ENCODE results near the gene FGR.
A peak's percentile ranks its signal among the peaks of the same experiment; 100 is the strongest.
"Not testable (repeated sequence)": the region's sequence is repeated elsewhere in the genome, so short reads cannot be mapped to it uniquely, and the experiment has no call there.

FGR gene

DNA sequence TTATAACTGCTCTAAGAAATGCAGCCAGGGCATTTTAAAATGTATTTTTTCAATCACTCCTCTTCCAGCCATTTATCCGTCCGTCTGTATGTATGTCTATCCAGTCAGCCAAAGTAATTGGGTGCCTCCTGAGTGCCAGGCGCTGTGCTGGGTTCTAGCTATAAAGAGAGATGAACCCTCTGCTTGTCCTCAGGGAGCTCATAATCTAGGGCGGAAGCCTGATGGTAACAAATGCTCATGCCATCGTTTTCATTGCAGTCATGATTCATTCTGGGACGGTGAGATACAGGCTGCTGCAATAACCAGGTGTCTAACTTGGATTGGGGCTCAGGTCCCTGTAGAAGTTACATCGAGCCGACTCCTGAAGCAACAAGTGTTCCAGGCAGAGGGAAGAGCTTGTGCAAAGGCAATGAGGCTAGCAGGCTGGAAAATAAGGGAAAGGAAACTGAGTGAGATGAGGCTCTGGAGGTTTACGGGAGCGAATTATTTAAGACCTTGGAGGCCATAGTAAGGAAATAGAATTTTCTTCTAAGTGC, 25.4 kb upstream of the FGR start:
- no peak for DNase-seq (ENCODE audit: low read depth, low spot score)

DNA sequence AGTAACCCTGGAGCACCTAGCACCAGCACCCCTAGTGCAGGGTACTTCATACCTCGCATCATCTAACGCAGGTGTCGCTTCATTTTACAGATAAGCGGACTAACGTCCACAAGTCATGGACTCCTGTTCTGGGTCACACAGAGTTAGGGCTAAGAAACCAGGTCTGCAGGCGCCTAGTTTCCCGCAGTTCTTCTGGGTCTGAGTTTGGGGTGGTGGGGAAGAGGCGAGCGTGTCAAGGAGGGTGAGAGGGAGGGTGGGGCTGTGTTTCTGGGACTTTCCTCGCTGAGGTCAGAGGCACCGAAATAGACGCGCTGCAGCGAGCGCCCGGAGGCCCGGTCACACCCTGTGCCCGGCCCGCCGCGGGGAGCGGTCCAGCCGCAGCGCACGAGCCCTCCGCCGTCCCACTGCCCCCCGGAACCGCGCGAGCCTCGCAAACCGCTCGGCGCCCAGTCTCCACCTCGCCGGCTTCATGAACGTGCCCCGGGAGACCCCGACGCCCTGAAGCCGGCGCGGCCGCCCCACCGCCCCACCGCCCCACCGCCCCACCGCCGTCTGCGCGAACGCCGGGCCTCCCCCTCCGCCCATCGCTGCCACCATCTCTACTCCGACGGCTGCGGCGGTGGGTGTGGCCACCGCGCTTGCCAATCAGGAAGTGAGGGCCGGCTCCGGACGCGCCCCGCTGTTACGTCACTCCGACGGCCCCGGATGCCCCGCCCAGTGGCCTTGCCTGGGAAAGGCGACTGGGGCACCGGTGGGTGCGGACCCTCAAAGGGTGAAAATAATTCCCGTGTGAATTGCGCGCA, 24.7 kb upstream of the FGR start:
- peak; percentile 93 for DNase-seq (ENCODE audit: low read depth, low spot score)

DNA sequence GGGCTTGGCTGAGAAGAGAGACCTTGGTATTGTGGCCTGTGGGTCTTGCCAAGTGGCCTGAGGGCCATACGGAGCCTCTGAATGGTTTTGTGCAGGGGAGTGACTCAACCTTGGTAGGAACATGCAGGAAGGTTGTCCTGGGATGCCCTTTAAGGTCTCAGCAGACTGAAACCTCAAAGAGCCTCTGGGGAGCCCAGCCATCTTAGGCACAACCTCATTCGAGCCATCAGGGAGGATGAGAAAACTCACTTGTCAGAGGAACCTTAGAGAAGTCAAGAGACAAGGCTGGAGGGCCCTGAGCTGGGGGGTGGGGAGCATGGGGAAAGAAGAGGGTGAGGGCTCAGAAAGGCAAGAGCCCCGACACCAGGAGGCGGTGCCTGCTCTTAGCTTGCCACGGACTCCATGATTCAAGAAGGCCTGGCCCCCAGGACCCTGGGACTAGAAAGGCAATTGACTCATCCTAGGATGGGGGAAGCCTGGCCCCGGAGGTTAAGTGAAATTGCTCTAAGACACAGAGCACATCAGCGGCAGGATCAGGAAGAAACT, 24.0 kb upstream of the FGR start:
- DNase-seq (ENCODE audit: low read depth, low spot score) = peak; percentile 62

DNA sequence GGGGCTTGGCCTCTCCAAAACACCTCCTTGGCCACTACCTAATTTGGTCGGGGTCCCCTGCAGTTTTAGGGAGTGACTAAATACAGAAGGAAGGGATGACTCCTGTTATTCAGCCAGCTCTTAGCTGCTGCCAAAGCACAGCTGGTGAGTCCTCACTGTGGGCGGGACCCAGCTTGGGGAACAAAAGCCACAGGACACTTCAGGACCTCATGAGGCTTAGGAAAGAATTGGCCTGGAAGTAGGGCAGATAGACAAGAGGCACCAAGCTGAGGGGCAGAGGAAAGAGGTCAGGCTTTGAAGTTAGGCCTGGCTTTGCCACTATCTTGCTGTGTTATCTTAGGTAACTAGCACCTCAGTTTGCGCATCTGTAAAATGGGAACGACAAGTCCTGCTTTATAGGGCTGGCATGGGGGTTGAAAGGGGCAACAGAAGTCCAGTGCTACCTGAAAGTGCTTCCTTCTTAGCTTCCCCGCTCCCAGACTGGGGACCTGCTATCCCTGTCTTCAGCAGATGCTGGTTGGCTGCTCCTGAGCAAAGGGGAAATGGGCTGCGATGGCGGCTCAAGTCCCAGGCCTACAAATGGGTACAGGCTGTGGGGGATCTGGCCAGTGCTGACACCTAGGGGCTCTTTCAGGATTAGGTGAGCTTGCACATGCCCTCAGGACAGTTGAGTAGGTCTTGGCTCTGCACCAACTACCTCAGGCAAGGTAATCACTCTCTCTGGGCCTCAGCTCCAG, 21.3 kb upstream of the FGR start:
- peak; percentile 63 for DNase-seq (ENCODE audit: low read depth, low spot score)

DNA sequence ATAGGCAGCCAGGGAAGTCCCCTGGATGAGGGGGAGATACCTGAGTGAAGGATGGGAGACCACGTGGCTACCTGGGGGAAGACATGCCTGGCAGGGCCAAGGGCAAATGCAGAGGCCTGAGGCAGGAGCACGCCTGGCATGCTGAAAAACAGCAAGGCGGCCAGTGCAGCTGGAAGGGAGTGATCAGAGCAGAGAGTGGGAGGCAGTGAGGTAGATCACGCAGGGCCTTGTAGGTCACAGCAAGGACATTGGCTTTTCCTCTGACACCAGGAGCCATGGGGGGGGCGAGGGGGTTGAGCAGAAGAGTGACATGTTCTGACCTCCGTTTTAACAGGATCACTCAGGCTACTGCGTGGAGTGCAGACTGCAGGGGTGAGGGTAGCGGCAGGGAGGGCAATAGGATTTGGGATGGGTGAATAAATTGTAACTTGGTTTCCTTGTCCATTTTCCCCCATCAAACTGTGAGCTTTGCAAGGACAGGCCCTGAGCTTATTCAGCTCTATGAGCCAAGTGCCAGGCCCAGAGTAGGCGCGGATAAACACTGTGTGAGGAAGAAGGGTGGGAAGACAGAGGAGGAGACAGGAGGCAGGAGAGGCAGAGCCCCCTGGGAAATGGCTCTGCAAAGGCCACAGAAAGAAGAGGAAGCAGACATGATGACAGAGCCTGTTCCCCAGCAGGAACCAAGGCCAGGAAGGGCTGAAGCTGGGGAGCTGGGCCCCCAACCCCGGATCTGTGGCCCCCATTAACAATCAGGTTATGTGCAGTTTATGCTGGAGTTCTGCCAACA, 20.4 kb upstream of the FGR start:
- DNase-seq (ENCODE audit: low read depth, low spot score) = no peak

DNA sequence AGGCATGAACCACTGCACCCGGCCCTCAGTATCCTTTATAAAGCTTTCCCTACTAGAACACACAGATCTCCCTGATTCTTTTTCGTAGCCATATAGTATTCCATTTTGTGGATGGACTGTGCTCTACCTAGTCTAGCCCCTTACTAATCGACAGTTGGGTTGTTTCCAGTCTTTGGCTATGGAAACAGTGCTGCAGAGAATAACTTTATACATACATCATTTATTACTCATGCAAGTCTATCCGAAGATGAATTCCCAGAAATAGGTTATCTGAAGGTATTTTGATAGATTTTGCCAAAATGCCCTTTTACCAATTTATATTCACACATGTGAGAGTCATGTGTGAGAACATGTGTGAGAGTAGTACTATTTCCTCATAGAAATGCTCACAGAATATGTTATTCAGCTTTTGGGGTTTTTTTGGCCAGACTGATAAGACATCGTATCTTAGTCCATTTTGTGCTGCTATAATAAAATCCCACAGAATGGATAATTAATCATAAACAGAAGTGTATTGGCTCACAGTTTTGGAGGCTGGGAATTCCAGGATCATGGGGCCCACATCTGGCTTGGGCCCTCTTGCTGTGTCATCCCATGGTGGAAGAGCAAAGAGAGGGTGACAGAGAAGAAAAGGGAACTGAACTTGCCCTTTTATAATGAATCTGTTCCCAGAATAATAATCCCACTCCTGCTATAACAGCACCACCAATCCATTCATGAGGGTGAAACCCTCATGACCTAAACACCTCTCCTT, 17.3 kb upstream of the FGR start:
- no peak for DNase-seq (ENCODE audit: low read depth, low spot score)

DNA sequence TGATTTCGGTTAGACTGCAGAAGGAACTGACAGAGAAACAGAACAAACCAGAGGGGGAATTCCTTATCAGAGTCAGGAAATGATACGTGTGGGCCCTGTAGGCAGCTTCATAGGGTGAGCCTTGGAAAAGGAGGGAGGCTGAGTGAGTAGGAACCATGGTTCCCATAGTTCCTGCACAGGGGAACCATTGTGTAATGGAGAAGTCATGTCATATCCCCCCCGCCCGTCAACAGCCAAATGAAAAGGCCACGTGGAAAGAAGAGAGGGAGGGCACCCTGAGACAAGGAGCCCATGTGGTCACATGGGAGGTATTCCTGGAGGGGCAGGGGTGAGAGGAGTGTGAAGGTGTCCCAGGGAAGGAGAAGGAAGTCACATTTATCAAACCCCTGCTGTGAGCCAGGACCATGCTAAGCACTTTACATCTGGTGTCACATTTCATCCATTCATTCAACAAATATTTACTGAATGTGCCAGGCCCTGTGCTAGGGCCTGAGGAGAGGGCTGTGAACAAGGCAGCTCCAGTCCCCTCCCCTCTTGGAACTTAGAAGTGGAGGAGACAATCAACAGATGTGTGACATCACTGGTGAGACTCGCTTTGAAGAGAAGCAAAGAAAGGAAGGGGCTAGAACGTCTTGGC, 15.7 kb upstream of the FGR start:
- peak; percentile 57 for DNase-seq (ENCODE audit: low read depth, low spot score)

DNA sequence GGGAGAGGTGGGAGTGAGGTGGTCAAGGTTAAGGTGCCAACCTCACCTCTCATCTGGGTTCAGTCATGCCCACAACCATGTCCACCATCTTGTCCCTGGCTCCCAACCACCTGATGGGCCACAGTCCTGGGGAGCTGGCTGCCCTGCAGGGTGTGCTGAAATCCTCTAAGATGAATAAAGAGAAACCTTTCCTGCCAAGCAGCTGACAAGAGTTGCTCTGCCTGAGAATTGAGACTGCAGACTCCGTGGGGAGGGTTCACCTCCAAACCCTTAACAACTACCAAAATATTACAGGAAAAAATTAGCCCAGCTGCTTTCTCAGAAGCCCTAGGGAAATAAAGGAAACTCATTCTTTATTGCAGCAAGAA, 15.2 kb upstream of the FGR start:
- no peak for DNase-seq (ENCODE audit: low read depth, low spot score)

DNA sequence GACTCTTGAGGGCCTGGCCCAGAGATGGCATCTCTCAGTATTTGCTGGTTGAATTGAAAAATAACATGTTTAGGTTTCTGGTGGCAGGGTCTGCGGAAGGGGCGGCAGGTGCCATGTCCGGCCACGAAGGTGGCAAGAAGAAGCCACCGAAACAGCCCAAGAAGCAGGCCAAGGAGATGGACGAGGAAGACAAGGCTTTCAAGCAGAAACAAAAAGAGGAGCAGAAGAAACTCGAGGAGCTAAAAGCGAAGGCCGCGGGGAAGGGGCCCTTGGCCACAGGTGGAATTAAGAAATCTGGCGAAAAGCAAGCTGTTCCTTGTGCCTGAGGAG, 14.3 kb upstream of the FGR start:
- DNase-seq (ENCODE audit: low read depth, low spot score) = no peak

DNA sequence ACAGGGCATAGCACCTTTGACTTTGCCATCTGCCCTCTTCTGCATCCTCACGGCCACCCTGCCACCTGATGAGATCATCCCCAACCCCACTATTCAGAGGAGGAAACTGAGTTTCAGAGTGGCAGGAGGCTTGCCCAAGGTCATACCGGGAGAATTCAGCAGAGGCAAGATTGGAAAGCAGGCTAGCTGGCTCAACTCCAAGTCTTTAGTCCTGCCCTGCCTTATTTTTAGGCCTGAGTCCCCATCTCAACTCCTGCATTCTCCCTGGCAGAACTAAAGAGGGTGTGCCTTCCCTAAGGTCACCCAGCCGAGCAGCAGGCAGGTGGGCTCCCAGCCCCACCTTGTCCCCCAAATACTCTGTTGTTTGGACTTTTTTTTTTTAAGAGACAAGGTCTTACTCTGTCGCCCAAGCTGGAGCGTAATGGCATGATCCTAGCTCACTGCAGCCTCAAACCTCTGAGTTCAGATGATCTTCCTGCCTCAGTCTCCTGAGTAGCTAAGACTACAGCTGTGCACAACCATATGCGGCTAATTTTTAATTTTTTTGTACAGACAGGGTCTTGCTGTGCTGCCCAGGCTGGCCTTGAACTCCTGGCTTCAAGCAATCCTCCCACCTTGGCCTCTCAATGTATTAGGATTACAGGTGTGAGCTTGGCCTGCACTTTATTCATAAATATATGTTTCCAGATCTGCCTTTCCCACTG, 13.8 kb upstream of the FGR start:
- no peak for DNase-seq (ENCODE audit: low read depth, low spot score)

DNA sequence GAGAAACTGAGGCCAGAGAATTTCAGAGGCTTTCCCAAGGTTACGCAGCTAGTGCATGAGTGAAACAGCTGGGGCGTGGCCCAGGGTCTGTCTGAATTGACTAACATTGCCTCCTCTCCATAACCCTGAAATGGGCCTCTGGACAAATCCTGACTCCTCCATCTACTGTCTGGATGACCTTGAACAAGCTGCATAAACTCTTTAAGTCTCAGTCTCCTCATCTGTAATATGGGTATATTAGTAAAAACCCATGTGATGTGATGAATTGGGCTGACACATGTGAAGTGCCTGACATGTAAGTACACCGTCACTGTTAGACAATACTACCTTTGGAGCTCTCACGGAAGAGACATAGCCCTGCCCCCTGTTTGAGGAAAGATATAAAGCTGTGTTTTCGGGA, 12.3 kb upstream of the FGR start:
- DNase-seq (ENCODE audit: low read depth, low spot score) = no peak

DNA sequence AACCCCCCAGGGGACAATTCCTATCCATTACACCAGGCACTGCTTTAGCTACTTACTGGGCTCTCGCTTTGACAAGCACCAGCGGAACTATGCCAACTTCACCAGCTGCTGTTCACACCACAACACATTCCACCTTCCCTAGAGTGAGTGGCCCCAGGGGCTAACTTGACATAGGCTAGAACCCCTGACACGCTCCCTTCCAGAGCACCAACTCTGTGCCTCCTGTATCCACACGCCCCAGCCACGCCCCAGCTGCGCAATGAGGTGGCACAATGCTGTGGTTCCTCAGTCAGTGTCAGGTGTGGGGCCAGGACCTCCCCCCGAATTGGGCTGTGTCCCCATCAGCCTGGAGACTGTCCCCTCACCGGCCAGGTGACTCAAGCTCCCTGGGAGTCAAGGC, 11.7 kb upstream of the FGR start:
- DNase-seq (ENCODE audit: low read depth, low spot score) = no peak

DNA sequence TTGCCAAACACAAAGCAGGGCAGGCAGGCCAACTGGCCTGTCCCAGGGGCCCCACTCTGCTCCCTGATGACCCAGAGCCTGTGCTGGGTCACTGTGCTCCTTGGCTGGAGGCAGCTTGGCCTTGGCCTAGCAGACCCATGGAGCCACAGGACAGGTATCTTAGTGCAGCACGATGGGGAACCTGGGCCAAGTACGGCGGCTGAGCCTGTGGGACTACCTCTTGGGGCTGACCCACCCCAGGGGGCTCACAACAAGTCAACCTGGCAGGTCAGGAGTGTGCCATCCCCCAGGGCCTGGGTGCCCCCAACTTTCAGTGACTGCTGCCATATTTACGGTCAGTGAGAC, 10.1 kb upstream of the FGR start:
- no peak for DNase-seq (ENCODE audit: low read depth, low spot score)

DNA sequence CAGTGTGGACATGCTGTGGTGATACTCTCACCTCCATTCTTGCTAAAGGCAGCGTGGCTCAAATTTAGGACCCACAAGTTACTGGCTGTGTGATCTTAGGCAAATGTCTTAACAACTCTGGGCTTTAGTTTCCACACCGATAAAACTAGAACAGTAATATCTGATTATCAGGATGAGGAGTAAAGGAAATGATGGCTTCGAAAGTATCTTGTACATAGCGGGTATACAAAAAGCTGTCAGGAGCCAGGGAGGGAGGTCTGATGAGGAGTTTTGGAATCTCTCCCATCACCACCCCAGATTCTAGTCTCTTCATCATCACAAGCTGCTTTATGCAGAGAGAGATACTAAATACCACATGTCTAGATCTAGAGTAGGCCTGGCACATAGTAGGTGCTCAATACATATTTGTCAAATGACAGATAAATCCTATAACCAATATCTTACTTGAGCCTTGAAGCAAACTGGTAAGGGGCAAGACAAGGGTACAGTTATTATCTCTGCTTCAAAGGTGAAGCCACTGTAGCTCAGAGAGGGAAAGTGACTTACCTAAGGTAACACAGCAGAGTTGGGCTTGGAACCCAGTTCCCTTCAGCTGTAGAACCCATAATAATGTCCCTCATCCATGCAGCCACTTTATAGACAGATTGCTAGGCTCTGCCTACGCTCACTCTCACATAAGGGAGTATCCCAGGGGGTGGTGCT, 9.5 kb upstream of the FGR start:
- no peak for DNase-seq (ENCODE audit: low read depth, low spot score)

DNA sequence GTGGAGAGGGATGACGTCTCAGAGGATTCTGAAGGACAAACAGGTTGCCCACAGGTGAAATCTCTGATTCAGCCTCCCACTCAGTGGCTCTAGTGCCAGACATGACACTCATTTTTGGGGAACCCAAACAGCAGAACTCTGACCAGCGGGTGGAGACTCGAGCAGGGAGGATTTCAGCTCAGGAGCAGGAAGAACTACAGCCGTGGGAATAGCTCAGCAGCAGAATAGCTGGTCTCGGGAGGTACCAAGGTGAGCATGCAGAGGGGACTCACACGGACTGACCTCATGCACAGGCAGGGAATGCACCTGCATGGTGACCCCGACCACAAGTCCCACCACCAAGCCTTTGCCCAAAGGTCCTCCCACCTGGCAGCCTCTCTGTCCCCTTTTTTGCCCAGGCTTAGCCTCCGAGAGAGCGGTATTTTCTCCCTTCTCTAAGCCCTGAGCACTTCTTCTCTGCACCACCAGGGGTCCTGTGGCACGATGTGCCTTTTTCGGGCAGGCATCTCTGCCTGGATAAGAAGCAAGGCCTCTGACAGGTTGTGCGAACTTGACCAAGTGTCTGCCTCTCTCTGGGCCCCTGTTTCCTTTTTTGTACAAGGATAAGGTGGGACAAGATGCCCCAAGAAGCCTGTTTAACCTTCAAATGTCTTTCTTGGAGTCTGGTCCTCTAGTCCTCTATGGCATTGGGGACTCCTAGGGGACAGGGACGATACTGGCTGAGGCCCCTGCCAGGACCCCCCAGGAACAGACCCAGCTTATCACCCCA, 8.8 kb upstream of the FGR start:
- DNase-seq (ENCODE audit: low read depth, low spot score) = peak; percentile 65

DNA sequence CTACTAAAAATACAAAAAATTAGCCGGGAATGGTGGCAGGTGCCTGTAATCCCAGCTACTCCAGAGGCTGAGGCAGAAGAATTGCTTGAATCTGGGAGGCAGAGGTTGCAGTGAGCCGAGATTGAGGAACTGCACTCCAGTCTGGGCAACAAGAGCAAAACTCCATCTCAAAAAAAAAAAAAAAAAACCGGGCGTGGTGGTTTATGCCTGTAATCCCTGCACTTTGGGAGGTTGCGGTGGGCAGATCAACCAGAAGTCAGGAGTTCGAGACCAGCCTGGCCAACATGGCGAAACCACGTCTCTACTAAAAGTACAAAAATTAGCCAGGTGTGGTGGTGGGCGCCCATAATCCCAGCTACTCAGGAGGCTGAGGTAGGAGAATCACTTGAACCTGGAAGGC, 5.5 kb upstream of the FGR start:
- DNase-seq (ENCODE audit: low read depth, low spot score) = not testable (repeated sequence)

DNA sequence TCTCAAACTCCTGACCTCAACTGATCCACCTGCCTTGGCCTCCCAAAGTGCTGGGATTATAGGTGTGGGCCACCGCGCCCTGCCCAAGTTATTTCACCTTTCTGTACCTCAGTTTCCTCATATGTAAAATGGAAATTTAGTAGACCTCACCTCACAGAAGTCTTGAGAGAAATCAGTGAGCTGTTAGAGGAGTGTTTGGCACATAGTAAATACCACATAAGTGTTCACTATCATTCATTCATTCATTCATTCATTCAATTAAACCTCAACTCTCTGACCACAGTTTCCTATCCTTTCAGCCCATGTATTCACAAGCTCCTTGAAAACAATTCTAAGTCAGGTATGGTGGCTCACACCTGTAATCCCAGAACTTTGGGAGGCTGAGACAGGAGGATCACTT, 3.8 kb upstream of the FGR start:
- no peak for DNase-seq (ENCODE audit: low read depth, low spot score)

DNA sequence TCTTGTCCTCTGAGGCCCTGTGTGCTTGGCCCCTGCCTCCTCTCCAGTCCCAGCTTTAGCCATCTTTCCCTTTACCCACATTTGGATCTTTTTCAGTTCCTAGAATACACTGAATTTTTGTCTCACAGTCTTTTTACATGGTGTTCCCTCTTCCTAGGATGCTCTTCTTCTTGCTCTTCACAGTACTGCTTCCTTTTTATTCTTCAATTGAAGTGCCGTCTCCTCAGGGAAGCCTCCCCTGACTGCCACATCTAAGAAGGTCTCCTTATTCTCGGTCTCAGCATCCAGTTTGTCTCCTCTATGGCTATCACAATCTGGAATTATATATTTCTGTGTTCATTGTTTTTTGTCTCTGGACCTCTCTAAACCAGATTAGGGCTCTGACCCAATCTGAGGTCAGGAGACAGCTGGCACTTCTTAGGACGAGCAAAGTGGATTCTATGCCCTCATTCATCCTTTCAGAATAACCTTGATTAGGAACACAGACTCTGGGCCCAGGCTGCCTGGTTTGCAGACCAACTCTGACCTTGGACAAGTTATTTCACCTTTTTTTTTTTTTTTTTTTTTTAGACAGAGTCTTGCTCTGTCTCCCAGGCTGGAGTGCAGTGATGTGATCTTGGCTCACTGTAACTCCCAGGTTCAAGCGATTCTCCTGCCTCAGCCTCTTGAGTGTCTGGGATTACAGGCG, 3.2 kb upstream of the FGR start:
- DNase-seq (ENCODE audit: low read depth, low spot score) = no peak
